HG03108 (cell line): ENCODE data around the gene STRADA.
"Not testable (repeated sequence)": the region's sequence is repeated elsewhere in the genome, so short reads cannot be mapped to it uniquely, and the experiment has no call there.

Experiments
- ATAC-seq: cut with Tn5 transposase; IDR thresholded peaks from one replicate; pipeline ENCODE4 v1.9.1; 2021; ENCODE audit warnings: moderate library complexity; ENCODE audit not compliant: unreplicated experiment

The STRADA gene

DNA sequence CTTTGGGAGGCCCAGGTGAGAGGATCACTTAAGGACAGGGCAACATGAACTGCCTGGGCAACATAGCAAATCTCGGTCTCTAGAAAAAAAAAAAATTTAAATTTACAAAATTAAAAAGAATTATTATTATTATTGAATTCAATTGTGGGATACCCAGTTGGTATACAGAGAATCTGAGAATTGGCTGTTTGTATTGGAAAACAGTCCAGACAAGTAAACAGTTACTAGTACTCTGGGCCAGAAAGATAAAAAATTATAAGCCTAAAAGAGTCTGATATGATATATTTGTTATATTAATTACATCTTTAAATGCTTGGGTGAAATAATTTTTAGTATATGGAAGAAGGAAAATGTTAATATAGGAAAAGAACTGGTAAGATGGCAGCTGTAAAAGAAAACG is 16.8 kb upstream of the STRADA start:
- no peak for ATAC-seq

DNA sequence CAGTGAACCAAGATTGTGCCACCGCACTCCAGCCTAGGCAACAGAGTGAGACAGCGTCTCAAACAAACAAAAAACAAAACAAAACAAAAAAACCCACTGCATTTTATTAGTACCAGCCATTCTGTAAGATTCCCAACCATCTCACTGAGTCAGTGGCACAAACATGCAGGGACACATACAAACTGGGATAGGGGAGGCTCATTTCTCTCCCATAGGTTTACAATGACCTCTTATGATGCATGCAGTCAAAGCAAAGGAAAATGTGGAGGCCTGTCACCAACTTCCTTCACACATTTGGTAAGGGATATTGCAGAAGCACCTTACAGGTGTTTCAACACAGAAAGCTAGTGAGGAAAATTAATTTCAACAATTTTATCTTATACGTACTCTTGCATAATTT is 12.4 kb upstream of the STRADA start:
- no peak for ATAC-seq

DNA sequence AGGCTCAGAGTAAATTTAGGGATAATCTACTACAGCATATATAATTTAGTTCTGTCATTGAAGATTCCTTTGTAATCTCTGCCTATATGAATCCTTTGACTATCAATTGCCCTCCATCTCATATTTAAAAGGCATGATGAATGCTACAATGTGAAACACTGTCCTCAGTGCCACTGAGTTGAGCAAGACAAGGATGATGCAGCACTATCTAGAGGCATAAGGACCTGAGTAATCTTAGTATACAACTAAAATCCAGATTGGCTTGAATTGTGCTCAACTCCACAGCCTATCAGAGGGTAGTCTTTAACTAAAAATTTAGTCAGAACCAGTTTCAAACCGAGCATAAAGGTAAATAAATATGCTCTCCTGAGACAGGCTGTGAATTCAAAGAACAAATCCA is 11.6 kb upstream of the STRADA start:
- no peak for ATAC-seq

DNA sequence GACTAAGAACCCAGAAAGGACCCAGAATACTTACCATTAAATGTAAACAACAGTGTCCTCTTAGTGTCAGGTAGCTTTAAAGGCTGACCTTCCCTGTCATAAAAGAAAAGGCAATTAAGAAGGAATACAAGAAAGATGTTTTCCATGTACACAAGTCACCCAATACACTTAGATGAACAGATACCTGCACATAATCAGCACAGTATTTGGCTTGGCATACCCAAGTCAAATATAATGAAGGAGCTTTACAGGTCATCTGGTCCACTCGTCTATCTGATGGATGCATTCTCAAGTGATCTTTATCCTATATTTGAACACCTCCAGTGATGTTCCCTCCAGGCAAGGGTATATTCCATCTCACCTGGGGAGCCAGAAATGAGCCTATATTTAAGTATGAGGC is 11.1 kb upstream of the STRADA start:
- ATAC-seq: no peak

DNA sequence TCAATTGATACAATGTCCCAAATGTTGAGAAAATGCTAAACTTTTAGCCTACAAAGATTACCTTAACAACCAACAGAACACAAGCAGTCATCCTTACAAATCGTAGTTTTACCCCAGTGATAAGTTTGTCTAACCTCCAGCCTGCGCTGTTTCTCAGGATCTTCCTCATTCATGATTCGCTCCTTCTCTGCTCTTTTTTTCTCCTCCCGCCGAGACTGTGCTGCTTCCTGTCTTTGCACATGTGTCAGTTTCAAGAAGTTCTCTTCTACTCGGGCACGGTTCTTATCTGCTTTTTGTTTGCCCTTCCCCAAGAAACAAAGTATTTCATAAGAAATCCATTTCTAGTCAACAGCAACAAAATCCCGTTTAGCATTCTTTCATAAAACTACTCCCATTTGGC is 10.2 kb upstream of the STRADA start:
- no peak for ATAC-seq

DNA sequence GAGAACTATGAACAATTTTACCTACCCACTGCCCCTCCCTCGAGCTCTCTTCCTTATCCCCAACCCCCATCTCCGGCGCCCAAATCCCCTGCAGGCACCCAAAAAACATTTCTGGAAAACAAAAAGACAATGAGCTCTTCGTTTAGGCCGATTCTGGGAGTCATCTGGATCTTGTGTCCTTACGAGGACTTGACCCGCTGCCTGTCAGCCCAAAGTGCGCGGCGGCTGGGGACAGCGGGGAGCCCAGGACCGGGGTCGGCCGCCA is 524 bp downstream of the STRADA start:
- peak; percentile 14 for ATAC-seq

DNA sequence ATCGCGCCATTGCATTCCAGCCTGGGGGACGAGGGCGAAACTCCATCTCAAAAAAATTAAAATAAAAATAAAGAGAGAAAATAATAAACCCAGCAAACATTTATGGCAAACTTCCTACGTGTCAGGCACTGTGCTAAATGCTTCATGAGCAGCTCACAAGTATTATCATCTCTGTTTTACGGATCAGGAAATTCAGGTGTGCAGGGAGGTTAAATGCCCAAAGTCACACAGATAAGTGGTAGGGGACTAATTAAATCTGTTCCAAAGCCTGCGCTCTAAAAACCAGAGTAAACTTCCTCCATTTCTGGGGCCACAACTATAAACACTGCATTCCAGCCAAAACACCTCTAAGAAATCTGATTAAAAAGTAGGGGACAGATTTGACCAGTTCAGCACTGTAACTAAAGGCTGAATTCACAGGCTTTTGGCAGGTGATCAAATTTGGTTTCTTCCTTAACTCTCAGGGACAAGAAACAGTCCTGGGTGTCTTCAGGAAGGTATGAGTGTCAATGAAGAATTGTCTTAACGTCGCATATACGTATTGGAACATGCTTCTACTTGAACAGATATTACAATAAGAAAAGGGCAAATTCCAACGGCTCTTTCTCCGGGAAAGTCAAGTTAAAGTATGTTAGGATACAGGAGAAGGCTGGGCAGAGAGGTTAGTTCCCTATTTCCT is 996 bp downstream of the STRADA start:
- ATAC-seq: no peak

DNA sequence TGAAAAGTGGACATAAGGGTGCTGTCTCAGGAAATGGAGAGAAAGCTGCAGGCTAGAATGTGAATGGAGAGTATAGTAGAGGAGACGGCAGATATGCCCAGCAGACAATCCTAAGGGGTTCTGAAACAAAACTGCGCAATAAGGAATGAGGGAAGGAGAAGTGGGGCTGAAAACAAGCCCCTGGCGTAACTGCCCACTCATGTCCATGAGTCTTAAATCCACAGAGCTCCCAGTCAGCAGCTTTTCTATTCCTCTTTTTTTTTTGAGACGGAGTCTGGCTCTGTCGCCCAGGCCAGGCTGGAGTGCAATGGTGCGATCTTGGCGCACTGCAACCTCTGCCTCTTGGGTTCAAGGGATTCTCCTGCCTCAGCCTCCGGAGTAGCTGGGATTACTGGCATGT is 5.9 kb downstream of the STRADA start:
- ATAC-seq: no peak

DNA sequence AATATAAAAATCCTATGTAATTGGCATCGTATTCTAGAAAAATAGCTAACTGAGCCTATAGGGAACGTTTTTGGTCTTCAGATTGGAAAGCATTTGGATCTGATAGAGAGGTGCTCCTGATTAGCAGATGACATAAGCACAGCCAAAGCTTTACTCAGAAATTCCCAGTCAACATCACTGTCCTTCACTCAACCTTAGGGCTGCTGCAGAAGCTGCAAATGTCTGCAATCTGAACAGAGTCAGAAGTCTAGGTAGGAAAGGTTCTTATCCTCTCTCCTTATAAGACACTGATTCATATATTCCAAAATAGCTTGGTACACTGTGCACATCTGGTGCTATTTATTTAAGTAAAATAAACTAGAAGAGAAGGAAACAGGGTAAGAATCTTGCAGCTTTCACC is 19.2 kb downstream of the STRADA start:
- no peak for ATAC-seq

DNA sequence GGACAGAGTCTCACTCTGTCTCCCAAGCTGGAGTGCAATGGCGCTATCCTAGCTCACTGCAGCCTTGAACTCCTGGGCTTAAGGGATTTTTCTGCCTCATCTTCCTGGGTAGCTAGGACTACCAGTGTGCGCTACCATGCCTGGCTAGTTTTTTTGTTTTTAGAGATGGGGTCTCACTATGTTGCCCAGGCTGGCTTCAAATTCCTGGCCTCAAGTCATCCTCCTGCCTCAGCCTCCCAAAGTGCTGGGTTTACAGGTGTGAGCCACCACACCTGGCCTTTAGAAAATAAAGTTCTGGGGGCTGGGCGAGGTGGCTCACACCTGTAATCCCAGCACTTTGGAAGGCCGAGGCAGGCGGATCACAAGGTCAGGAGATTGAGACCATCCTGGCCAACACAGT is 21.4 kb downstream of the STRADA start:
- ATAC-seq: not testable (repeated sequence)

DNA sequence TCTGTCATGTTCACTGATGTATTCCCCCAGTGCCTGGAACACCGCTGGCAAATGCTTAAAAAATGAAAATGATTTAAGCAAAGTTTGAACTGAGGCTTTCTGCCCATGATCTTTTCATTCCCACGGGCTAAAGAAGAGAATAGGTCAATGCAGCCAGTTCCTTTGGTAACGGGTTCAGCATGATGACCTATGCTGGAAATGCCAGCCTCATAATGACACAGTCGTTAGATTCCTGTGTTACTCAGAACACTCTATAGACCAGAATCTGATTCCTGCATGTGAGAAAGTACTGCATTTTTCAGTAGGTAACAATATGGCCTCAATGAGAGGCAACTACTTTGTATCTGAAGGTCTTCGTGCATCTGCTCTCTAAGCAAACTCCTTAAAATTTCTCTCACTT is 22.6 kb downstream of the STRADA start:
- ATAC-seq: no peak

DNA sequence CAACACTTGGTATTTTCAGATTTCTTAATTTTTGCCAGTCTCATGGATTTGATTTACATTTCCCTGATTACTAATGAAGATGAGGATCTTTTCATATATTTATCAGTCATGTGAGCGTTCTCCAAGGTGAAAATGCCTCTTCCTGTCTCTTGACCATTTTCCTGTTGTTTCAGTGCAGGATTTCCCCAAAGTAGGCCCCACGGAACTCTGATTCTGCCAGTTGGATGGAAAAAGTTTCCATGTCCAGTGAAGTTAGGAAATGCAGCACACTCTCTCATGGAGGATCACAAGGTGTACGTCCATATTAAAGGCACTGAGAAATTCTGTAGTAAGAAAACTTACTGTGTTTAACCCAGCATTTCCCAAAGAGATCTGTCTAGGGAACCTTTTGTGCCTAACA is 25.2 kb downstream of the STRADA start:
- ATAC-seq: no peak

DNA sequence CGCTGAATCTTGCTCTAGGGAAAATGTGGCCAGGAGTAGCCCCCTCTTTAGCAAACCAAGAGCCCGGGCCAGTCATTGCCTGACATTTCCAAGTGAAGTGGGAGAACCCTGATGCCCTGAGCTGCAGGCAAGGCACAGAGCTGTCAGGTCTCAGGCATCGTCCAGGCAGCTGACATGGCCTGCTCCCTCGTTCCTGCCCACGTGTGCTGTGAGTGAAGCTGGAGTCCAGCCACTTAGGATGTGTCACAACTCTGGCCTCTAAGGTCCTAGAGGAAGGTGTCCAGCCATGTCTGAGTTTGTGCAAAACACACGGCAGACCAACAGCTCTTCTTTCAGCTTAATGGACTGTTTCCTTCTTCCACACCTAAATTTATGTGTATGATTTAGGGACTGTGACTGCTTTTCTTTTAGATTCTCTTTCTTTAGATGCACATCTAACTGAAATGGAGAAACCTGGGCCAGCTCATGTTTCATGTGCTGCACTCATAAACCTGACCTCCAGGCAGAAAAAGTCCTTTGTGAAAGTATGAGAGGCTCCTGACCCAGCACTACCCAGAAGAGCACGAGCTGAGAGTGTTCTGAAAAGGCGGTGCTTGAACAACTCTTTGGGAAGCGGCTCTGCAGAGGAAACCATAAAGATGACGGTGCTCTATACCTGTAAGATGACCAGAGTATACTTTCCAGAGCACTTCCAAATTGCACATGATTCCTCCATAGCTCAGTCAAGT is 26.9 kb downstream of the STRADA start:
- ATAC-seq: no peak

DNA sequence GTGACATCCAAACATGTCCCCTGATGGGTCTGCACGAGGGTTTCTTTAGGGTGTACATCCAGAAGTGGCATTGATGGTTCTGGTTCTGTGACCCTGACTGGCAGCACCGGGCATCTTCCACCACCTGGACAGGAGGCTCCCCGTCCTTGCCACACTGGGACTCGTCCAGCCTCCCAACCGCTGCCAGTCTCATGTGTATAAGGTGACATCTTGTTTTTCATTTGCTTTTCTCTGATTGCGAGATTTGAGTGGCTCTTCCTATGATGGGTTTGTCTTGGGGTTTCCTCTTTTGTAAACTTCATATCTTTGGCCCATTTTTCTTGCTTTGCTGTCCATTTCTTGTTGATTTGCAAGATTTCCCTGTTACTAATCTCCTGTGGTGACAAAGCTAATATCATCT is 32.5 kb downstream of the STRADA start:
- ATAC-seq: no peak

DNA sequence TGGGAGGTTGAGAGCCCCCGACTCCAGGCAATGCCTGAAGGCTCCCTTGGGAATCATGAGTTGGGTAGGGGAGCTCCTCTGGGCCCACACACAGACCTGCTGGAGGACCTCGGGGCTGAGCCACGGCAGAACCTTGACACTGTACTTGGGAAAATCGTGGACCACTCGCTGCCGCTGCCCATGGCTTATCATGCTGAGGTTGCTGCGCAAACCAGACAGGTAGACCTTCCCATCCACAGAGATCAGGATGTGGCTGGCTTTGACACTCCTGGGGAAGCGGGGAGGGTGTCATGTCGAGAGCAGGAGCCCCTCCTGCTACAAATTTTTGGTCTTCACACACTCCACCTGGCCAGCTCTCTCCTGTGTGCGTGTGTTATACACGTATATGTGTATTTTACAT is 34.4 kb downstream of the STRADA start:
- no peak for ATAC-seq

DNA sequence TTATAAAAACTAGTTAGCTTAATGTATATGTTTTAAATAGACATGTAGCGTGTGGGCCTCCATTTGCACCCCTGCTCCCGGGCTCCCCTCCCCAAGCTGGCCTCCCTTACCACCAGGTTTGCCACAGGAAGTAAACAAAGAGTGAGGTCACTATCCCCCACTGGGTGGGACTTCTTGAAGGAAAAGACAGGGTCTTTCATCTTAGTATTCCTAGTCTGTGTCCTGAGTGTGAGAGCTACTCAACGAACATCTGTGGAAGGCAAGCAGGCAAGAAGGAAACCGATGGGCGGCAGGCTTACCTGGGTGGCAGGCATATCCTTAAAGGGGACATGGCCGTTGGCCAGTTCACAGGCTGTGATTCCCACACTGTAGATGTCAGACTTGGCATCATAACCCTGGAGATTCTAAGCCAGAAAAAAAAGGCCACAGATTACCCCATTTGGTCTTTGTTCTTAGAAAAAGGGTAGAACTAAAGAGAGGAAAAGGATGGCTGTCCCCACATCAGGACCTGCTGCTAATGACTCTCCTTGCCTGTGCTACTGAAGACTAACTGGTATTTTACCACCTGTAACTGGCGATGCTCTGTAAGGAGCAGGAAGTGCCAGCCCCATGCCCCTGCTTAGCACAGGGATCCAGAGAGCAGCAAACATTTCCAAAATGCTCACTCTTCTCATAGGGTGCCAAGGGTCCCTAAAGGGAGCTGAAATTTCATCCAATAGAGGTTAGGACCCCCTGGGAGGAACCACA is 35.1 kb downstream of the STRADA start:
- no peak for ATAC-seq

DNA sequence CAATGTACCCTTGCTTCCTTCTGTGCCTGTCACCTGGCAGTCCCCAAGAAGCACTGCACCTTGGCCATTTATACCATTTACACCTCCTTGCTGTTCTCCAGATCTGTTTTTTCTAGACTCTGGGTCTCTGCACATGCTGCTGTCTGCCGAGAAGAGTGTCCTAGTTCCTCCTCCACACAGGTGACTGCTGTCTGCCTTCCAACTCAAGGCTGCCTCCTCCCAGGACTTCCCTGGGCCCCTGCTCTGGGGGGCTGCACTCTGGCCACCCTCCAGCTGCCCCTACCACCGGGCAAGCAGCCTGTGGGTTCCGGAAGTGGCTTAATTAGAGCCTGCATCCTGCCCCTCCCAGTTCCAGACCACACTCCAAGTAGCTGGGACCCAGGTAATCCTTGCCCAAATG is 35.9 kb downstream of the STRADA start:
- no peak for ATAC-seq

DNA sequence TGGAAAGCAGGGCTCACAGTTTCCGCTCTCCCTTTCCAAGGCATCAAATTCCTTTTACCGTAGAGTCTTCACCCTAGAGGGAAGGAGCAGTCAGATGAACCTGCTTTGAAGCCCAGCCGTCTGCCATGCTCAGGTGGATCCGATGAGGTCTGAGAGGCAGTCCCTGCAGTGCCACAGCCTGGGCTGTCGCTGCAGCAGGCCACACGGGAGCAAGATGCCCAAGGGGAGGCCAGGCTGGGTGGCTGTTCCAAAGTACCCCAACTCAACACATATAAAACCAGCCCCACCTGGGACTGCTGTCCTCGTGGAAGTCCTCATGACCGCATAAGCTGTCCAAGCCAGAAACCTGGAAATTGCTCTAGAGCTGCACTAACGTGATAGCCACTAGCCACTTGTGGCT is 36.8 kb downstream of the STRADA start:
- ATAC-seq: no peak

DNA sequence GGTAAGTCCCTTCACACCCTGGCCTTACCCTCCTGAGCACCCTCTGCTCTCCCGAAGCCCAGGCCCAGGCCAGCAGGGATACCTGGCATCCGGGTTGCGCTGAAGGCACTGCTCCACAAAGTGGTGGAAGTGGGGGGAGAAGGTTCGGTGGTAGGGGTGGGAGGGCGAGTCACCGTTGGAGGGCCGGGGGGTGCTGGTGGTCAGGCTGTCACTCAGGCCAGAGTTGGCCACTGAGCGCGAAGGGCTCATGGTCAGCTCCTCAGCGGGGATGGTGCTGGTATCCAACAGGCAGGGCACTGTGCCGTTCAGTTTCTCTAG is 37.4 kb downstream of the STRADA start:
- ATAC-seq: no peak

DNA sequence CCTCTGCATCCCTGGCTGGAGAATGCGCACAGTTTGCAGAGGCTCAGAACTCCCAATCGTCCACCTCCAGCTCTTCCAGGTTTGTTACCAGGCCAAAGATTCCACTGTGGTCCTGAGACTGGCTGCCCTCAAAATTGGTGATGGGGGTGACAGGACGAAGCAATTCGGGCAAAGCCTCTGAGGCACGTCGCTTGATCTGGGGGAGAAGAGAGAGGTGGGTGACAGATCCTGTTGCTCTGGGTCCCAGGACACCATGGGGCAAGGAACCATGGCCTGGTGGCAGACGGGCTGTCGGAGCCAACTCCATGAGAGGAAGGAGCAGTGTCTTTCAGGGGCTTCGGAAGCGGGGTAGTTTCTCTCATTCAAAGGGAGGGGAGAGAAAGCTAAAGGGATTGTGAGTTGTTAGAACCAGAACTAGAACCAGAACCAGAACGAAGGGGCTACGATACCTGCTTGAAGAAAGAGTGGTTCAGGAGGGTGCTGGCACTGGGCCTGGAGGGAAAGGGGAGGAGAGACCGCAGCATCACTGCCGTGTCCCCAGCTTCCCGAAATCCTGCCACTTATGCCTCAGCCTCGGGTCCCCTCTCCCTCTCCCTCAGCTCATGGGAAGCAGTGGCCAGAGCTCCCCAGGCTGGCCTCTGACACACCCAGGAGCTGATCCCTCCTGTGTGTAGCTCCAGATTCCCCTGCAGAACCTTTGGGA is 37.9 kb downstream of the STRADA start:
- ATAC-seq: no peak

DNA sequence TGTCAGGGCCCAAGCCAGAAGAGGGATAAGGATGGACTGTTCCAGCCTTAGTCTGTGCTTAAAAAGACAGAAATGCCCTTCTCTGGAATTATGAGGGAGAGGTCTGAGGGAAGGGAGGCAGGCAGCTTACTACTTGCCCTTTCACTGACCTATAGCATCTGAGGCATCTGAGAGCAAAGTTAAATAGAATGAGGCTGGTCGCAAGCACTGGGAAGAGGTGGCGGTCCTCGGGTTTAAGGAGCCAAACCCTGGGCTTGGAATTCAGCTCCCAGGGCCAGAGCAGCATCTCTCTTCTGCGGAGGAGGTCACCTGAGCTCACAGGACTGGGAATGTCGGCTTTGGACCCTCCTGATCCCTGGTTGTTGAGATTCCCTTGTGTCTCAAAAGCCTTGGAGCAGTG is 38.6 kb downstream of the STRADA start:
- ATAC-seq: no peak

DNA sequence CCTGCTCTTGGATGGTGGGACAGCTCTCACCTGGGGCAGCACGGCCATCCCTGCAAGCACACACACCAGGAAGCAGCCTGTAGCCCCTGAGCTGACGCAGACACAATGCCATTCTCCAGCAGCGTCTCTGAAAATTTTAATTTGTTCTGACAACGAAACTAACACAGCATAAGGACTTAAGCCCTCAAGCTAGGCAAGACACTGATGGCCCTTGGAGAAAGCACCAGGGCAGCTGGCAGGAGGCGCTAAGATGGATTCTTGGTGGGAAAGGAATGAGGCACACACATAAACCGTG is 38.9 kb downstream of the STRADA start:
- no peak for ATAC-seq
